Uterus (tissue), 4 donors: ENCODE results near the gene FGG. TPM values are rescaled to one million over a fixed set of nuclear protein-coding genes. Genes with fewer than 3 reads are reported as not detected.

Experiments used
- DNase-seq, 2 donors: peaks; one replicate each; pipeline ENCODE4 v3.0.0-alpha.2; 2019 to 2020
- H3K27ac ChIP-seq, 2 donors: fragments of 200-600 bp; sonication (generic); 1 replicate in 1 of 2; 2 replicates in 1 of 2; pipeline ENCODE4 v1.5.1; 2016 to 2018
- H3K27me3 ChIP-seq, 2 donors: fragments of 200-600 bp; sonication (generic); one replicate each; pipeline ENCODE4 v1.5.1; 2018 to 2019; ENCODE audit warnings: control low read depth in 1 of 2
- H3K36me3 ChIP-seq, 2 donors: fragments of 200-600 bp; sonication (generic); one replicate each; pipeline ENCODE4 v1.5.1; 2019; ENCODE audit warnings: control low read depth in 1 of 2
- H3K4me1 ChIP-seq, 2 donors: fragments of 200-600 bp; sonication (generic); one replicate each; pipeline ENCODE4 v1.5.1; 2018 to 2019; ENCODE audit warnings: control low read depth in 1 of 2
- H3K4me3 ChIP-seq, 2 donors: fragments of 200-600 bp; sonication (generic); 1 replicate in 1 of 2; 2 replicates in 1 of 2; pipeline ENCODE4 v1.5.1; 2018 to 2019; ENCODE audit warnings: mild to moderate bottlenecking in 1 of 2
- H3K9me3 ChIP-seq, 2 donors: fragments of 200-600 bp; sonication (generic); one replicate each; pipeline ENCODE4 v1.5.1; 2019; ENCODE audit warnings: control low read depth in 1 of 2
- CTCF ChIP-seq, 4 experiments: fragments of 200-600 bp in 2 of 4; fragments of 450-650 bp in 2 of 4; sonication (generic) in 2 of 4; IDR thresholded peaks; one replicate each; pipeline ENCODE4 v1.5.1; 2016 to 2019; ENCODE audit warnings: antibody characterized with exemption in 4 of 4, mild to moderate bottlenecking in 2 of 4, moderate library complexity in 1 of 4
- POLR2A ChIP-seq, 2 donors: fragments of 450-650 bp; IDR thresholded peaks; one replicate each; pipeline ENCODE4 v1.6.1; 2016; ENCODE audit warnings: antibody characterized with exemption in 2 of 2, mild to moderate bottlenecking in 1 of 2, moderate library complexity in 1 of 2
- intact Hi-C: fragments of 100-400 bp; cut with DNase I; formaldehyde crosslinking; loops from one replicate; pipeline ENCODE4 v1.15.1; 2023; ENCODE audit warnings: low total_unique reads
- total RNA-seq, 4 donors: library from RNA; depleted of rRNA in 3 of 4; stranded (reverse); fragments of >200 nt in 3 of 4; gene quantifications; one replicate each; pipeline versions ENCODE4 v1.1.0 to v1.2.4, GENCODE V29; 2014 to 2023
- donor health status: DM: yes; HTN: yes; CAD: no.

The FGG gene
- total RNA-seq, 4 donors from 2014 or later = 0.61 TPM; not detected in 3

- no peaks in the 10 kb centered on the region for H3K36me3 ChIP-seq
- no peak for DNase-seq
- no peaks in the 10 kb centered on the region for H3K4me1 ChIP-seq
- H3K4me3 ChIP-seq = no peak overlapping the region
- TF ChIP-seq POLR2A (IDR thresholded peaks at IDR 0.05) = no peak
- intact Hi-C loops = no loop called here
- no peaks in the 10 kb centered on the region for H3K9me3 ChIP-seq
- H3K27ac ChIP-seq = no peak overlapping the region
- no peaks in the 10 kb centered on the region for H3K27me3 ChIP-seq
Measured at GRCh38 chr4:154591890-154592289, 20.6 kb downstream of the FGG start.

- intact Hi-C loops = no loop called here
- H3K9me3 ChIP-seq = no peaks in the 10 kb centered on the region
- H3K36me3 ChIP-seq = no peaks in the 10 kb centered on the region
- TF ChIP-seq CTCF (IDR thresholded peaks at IDR 0.05) (no peak), POLR2A (IDR thresholded peaks at IDR 0.05) (no peak)
- H3K27ac ChIP-seq = no peak within 1 kb of the TSS
- no peak for DNase-seq
- H3K4me1 ChIP-seq = no peaks in the 10 kb centered on the region
- H3K27me3 ChIP-seq = no peaks in the 10 kb centered on the region
- no peak within 1 kb of the TSS for H3K4me3 ChIP-seq
Measured at GRCh38 chr4:154590329-154591006, 22.0 kb downstream of the FGG start, which contains the start of gene FGA. FGA (minus strand) TSS chr4:154590742; CDS start chr4:154590687, 55 bp downstream.

GRCh38 chr4:154589296-154590197, 22.9 kb downstream of the FGG start:
- TF ChIP-seq POLR2A (IDR thresholded peaks at IDR 0.05) (no peak), CTCF (IDR thresholded peaks at IDR 0.05) (no peak)
- Histone ChIP-seq H3K4me3 (no peak overlapping the region), H3K36me3 (no peaks in the 10 kb centered on the region), H3K9me3 (no peaks in the 10 kb centered on the region), H3K4me1 (no peaks in the 10 kb centered on the region), H3K27me3 (no peaks in the 10 kb centered on the region), H3K27ac (no peak overlapping the region)
- intact Hi-C loops = no loop called here
- no peak for DNase-seq

- H3K36me3 ChIP-seq = no peaks in the 10 kb centered on the region
- H3K27ac ChIP-seq = no peak overlapping the region
- H3K4me3 ChIP-seq = no peak overlapping the region
- no peaks in the 10 kb centered on the region for H3K27me3 ChIP-seq
- TF ChIP-seq POLR2A (IDR thresholded peaks at IDR 0.05) = no peak
- no peak for TF ChIP-seq CTCF (IDR thresholded peaks at IDR 0.05)
- intact Hi-C loops = no loop called here
- no peak for DNase-seq
- no peaks in the 10 kb centered on the region for H3K9me3 ChIP-seq
- no peaks in the 10 kb centered on the region for H3K4me1 ChIP-seq
Measured at GRCh38 chr4:154588198-154588597, 24.3 kb downstream of the FGG start.

- no peak overlapping the region for H3K27ac ChIP-seq
- no peak overlapping the region for H3K4me3 ChIP-seq
- H3K36me3 ChIP-seq = no peaks in the 10 kb centered on the region
- intact Hi-C loops = no loop called here
- no peaks in the 10 kb centered on the region for H3K9me3 ChIP-seq
- TF ChIP-seq POLR2A (IDR thresholded peaks at IDR 0.05) = no peak
- no peak for TF ChIP-seq CTCF (IDR thresholded peaks at IDR 0.05)
- H3K4me1 ChIP-seq = no peaks in the 10 kb centered on the region
- H3K27me3 ChIP-seq = no peaks in the 10 kb centered on the region
- no peak for DNase-seq
Measured at GRCh38 chr4:154586296-154587033, 26.0 kb downstream of the FGG start.
